ENCODE results near the gene UBE2B.
"Not testable (repeated sequence)": the region's sequence is repeated elsewhere in the genome, so short reads cannot be mapped to it uniquely, and the experiment has no call there.

The UBE2B gene

DNA sequence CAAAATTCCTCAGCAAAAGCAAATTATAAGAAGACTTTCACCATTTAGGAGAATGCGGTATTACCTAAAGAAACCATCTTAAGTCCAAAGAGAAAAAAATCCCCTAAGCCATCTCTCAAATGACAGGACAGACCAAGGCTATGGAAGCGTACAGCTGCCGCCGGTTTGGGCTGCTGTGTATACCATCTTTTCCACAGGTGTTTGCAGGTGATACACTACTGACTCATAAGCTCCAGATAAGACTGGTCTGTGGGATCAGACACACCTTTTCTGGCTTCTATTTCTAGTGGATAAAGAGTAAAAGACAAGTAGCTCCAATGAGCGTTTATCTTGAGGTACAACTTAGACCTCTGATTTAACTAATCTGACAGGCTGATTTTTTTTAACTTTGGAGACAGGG lies 32.6 kb downstream of the UBE2B start:
- FAIRE-seq, result no peak

DNA sequence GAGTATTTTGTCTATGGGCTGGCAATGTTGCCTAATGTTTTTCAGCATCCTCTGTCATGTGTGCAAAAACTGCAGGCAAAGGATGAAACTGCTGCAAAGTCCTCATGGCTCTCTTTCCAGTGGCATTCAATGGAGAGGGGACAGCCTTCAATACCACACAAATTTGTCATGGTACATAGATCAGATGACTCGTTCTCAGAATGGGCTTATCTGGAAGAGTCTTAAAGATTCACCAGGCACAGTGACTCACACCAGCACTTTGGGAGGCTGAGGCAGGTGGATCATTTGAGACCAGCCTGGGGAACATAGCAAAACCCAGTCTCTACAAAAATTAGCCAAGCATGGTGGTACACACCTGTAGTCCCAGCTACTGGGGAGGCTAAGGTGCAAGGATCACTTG lies 35.0 kb downstream of the UBE2B start:
- no peak for FAIRE-seq

- no peak for FAIRE-seq
These were observed 38.0 kb downstream of the UBE2B start for GRCh38 chr5:134409321-134409720.

DNA sequence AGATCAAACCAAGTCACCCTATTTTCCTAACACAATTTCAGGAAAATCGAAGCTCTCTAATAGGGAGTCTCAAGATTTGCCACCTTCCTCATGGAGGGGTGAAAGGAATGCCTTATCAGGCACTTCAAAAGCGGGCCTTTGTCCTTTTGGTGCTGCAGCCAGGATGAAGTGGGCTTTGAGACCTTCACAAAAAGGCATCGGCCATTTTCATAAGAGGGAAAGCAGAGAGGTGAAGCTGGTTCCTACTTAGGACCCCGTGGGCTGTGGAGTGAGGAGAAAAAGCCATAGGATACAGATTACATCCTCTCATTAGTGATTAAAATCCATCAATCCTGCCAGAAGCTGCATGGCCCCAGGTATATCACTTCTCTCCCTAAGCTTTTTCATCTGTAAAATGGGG lies 39.5 kb downstream of the UBE2B start:
- FAIRE-seq, result no peak

GRCh38 chr5:134411228-134411545 lies 39.8 kb downstream of the UBE2B start:
- no peak for FAIRE-seq

DNA sequence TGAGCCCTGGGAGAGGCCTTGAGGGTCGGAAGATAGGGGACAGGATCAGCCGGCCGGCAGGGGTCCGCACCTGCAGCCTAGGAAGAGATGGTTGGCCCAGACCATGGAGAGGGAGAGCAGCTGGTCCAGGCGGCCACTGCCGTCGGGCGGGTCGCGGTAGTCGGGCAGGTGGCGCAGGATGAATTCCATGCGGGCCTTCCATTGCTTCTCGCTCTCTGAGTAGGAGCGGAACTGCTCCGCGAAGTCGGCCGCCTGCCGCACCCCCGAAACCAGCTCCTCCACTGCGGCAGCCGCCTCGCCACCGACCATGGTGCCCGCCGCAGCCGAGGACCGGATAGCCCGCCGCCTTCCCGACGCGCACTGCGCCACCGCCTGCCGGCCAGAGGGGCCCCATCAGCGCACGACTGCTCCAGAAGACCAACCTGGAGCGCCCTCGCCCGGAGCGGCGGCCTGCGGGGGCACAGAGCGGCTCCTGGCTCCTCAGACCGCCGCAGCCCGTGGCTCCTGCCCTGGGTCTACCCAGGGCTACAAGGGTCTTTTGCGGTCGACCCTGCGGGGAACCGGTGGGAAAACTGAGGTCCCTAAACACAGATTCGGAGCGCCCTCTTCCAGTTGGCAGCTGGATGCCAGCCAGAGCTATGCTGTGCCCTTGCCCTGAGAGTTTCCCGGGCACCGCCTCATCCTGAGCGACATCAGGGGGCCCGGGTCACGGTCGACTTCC lies 40.3 kb downstream of the UBE2B start, which contains the start of gene CDKN2AIPNL:
CDKN2AIPNL (minus strand) TSS at position 336 of the 721 bp plus-strand sequence; CDS start at position 309, 27 bp downstream.
- FAIRE-seq, result no peak

GRCh38 chr5:134413046-134413445 lies 41.7 kb downstream of the UBE2B start:
- FAIRE-seq, result no peak

DNA sequence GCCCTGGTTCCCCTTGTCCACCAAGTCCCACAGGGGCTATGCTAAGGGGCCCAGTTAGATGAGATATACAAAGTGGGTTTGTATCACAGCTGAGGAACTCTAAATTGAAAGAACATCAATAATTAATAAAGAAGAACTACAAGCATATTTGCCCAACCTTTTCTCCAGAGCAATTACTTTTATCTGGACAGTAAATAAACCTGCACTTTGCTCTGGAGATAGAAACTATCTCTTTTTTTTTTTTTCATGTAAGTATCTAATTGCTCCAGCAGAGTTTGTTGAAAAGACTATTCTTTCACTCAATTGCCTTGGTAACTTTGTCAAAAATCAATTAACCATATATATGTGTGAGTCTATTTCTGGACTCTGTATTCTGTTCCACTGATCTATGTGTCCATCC lies 46.3 kb downstream of the UBE2B start:
- no peak for FAIRE-seq

DNA sequence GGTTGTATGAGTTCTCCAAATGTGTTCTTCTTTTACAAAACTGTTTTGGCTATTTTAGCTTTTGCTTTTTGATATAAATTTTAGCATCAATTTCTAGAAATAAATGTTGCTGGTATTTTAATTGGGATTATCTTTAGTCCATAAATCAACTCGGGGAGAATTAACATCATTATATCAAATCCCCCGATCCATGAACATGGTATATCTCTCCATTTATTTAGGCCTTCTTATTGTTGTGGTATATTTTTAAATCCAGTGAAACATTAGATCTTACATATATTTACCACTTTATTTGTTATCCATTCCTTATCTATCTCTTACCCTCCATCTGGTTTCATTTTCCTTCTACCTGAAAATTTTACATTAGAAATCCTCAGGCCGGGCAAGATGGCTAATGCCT lies 47.6 kb downstream of the UBE2B start:
- FAIRE-seq, result no peak

- FAIRE-seq, result no peak
These were observed 49.0 kb downstream of the UBE2B start for GRCh38 chr5:134420343-134420742.

GRCh38 chr5:134421038-134421437 lies 49.7 kb downstream of the UBE2B start:
- not testable (repeated sequence) for FAIRE-seq

DNA sequence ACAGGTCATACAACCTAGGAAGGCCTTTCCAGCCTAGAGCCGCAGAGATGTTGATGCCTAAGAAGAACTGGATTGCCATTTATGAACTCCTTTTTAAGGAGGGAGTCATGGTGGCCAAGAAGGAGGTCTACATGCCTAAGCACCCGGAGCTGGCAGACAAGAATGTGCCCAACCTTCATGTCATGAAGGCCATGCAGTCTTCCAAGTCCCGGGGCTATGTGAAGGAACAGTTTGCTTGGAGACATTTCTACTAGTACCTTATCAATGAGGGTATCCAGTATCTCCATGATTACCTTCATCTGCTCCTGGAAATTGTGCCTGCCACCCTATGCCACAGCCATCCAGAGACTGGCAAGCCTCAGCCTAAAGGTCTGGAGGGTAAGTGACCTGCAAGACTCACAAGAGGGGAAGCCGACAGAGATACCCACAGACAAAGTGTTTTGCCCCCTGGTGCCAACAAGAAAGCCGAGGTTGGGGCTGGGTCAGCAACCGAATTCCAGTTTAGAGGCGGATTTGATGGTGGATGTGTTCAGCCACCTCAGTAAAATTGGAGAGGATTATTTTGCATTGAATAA lies 51.5 kb downstream of the UBE2B start:
- no peak for FAIRE-seq

GRCh38 chr5:134423376-134423775 lies 52.0 kb downstream of the UBE2B start:
- no peak for FAIRE-seq

DNA sequence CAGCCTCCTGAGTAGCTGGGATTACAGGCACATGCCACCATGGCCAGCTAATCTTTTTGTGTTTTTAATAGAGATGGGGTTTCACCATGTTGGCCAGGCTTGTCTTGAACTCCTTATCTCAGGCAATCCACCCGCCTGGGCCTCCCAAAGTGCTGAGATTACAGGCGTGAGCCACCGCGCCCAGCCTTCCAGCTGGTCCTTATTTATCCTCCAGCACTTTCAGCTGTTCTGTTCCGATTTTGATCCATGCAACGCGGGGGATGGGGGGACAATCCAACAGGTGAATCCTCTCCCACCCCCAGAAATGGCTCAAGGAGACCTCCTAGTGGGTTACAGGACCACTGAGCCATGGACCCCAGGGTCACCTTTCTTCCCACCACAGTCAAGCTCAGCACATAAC lies 55.0 kb downstream of the UBE2B start:
- FAIRE-seq, result no peak

- FAIRE-seq, result no peak
These were observed 56.2 kb downstream of the UBE2B start for GRCh38 chr5:134427540-134428041.

DNA sequence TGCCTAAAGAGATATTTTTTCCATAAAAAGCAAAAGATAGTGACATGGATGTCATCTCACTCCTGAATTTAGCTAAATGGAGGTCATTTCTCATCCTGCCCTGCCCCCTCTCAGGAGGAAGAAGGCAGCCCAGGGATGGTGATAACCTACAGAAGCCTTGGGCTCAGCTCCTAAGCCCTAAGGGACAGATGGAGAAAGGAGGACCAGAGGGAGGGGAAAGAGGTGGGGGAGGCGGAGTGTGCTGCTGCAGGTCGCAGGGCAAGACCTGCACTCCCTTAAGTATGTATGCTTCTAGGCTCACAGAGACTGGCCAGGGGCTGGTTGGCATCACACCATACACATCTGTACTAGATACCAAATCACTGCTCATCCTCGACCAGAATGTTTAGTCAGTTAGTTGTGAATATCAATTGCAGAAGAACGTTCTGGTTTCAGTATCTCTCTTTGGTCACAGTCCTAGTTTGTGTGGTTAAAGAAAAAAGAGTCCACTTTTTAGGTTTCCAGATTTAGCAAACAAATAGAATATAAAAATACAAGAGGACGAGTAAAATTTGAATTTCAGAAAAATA lies 58.7 kb downstream of the UBE2B start:
- no peak for FAIRE-seq

- FAIRE-seq, result no peak
These were observed 60.8 kb downstream of the UBE2B start for GRCh38 chr5:134432174-134432573.

DNA sequence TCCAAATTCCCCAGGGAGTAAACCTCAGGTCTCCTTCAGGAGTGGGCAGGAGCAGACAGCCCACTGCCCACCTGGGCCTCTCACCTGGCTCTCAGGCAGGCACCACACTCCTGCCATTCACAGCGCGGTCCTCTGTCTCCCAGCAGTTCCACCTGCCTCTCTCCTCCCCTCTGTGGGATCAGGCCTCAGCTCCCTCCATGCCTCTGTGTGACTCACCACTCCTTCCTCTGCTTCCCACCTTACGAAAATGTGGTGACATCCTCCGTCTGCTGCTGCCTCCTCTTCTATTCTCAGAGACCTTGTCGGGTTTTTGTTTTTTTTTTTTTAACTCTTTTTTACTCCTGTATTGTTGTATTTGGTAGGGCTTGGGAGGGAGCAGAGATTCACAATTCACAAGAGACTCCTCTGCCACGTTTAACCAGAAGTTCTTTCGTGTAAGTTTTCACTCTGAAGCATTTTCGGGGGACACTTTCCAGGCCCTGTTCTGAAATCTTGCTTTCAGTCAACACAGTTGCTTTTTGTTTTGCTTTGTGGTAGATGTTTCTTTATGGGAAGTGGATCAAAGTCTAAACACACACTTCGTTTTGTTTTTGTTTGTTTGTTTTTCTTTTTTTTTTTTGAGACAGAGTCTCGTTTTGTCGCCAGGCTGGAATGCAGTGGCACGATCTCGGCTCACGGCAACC lies 61.4 kb downstream of the UBE2B start:
- FAIRE-seq, result no peak

- FAIRE-seq, result no peak
These were observed 64.2 kb downstream of the UBE2B start for GRCh38 chr5:134435560-134435959.

GRCh38 chr5:134436523-134437339 lies 65.4 kb downstream of the UBE2B start:
- peak; percentile 96 for FAIRE-seq

DNA sequence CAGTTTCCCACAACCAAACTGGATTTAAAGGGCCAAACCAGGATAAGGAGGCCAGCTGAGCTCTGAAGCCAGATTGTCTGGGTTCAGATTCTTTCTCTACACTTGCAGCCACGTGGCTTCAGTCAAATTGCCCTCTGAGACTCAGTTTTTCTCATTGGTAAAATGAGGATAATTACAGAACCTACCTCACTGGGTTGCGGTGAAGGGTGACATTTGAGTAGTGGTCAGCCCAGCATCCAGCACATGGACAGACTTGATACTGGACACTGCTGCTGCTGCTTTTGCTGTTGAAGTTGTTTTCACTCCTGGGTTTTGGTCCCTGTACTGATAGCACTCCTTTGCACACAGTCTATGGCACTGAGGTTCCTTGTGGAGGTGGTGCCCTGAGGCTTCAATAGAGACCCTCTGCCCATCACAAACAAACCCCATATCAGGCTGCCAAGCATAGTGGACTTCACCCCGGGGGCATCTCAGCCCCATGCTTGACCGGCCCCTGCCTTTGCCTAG lies 66.0 kb downstream of the UBE2B start:
- FAIRE-seq, result no peak

- FAIRE-seq, result no peak
These were observed 66.6 kb downstream of the UBE2B start for GRCh38 chr5:134437847-134438581.

Measured in islet of Langerhans (tissue), 1 donor.